Measurements from ENCODE around the gene PC.

Gene PC

DNA sequence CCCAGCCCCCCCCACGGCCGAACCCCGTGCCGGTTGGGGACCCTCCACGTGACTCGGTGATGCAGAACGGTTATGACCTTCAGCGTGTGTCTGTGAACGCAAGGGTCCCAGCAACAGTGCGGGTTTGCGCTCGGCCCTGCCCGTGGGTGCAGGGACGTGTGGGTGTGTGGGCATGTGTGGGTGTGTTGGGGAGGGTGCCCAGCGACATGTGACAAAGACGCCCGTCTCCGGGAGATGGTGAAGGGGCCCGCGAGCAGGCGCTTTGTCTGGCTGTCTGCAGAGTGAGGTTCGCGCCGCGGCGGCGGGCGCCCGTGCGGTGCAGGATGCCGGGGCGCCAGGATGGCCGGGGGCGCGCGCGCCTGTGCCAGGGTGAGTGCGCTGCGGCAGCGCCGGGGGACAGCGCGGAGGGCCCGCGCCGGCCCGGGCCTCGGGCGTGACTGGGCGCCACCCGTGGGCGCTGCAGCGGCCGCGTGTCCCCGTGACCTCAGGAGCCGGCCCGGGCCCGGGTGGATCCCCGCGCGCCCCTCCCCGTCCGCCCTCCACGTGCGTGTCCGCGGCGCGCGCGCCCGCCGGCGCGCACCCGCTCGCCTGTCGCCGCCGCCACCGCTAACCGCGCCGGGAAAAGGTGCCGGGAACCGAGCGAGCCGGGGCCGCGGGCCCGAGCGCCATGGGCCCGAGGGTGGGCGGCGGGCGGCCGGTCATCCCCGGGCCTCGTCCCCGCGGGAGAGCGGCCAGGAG, 101.5 kb downstream of the PC start, which contains the start of gene LRFN4:
Gene LRFN4 (plus strand): TSS at position 569 of the 738 bp plus-strand sequence. CDS start 681 bp downstream, outside the sequence.
- H3K4me1 ChIP-seq (ENCODE audit: insufficient read depth, poor library complexity, severe bottlenecking): no peaks in the 10 kb centered on the region
- peaks cover 24% of the 10 kb centered on the region for H3K36me3 ChIP-seq (ENCODE audit: low read depth)
- TF ChIP-seq, protein P1, sequence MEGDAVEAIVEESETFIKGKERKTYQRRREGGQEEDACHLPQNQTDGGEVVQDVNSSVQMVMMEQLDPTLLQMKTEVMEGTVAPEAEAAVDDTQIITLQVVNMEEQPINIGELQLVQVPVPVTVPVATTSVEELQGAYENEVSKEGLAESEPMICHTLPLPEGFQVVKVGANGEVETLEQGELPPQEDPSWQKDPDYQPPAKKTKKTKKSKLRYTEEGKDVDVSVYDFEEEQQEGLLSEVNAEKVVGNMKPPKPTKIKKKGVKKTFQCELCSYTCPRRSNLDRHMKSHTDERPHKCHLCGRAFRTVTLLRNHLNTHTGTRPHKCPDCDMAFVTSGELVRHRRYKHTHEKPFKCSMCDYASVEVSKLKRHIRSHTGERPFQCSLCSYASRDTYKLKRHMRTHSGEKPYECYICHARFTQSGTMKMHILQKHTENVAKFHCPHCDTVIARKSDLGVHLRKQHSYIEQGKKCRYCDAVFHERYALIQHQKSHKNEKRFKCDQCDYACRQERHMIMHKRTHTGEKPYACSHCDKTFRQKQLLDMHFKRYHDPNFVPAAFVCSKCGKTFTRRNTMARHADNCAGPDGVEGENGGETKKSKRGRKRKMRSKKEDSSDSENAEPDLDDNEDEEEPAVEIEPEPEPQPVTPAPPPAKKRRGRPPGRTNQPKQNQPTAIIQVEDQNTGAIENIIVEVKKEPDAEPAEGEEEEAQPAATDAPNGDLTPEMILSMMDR (IDR thresholded peaks at IDR 0.05; ENCODE audit: poor library complexity, severe bottlenecking): no peak
- peak within 1 kb of the TSS; percentile 90 for H3K4me3 ChIP-seq (ENCODE audit: severe bottlenecking)
- ATAC-seq (ENCODE audit: low read depth): peak; percentile 40
- H3K27me3 ChIP-seq (ENCODE audit: insufficient read depth, poor library complexity, severe bottlenecking): no peaks in the 10 kb centered on the region
- H3K27ac ChIP-seq (ENCODE audit: poor library complexity, severe bottlenecking): peak within 1 kb of the TSS; percentile 91
- peak; percentile 73 for DNase-seq (ENCODE audit: low spot score)
- no peaks in the 10 kb centered on the region for H3K9me3 ChIP-seq (ENCODE audit: severe bottlenecking)

DNA sequence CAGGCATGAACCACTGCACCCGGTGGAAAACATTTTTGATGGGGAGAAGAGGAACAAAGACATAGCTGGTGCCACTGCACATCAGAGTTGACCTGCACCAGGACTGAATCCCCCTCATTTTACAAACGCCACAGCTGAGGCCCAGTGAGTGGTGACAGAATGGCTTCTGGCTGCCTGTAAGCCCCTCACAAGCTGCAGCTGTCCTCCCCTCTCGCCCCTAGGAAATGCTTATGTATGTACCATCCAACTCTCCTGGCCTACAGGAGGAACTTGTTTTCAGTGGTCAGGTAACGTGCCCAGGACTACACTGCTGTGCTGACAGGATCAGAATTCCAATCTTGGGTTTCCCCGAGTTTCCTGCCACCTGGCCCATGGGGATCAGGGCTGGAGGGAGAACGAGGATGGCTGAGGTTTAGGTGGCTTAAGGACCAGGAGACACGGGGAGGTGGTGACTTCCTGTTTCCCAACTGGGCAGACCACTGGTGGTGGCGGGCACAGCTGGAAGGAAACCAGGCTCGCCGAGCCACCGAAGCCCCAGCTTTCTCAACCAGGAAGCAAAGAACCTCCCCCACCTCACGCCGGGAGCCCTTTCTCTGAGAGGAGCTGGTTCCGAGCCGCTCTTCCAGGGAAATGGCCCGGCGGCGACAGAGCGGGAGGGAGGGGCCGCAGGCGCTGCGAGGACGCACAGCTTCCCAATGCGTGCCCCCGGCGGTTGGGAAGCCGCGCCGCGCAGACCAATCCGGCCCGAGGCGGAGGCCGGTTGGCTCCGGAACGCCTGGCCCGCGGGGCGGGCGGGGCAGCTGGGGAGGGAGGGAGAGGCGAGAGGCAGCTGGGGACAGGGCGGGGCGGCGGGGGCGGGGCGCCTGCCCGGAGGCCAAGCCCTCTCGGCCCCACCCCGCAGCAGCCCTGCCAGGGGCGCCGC, 102.3 kb downstream of the PC start:
- TF ChIP-seq, protein P1 (IDR thresholded peaks at IDR 0.05; ENCODE audit: poor library complexity, severe bottlenecking): no peak
- ATAC-seq (ENCODE audit: low read depth) (peak; percentile 76), DNase-seq (ENCODE audit: low spot score) (peak; percentile 92)
- Histone ChIP-seq H3K4me3 (ENCODE audit: severe bottlenecking) (peak overlapping the region; percentile 90), H3K27ac (ENCODE audit: poor library complexity, severe bottlenecking) (peak overlapping the region; percentile 91), H3K9me3 (ENCODE audit: severe bottlenecking) (no peaks in the 10 kb centered on the region), H3K36me3 (ENCODE audit: low read depth) (peaks cover 24% of the 10 kb centered on the region), H3K27me3 (ENCODE audit: insufficient read depth, poor library complexity, severe bottlenecking) (no peaks in the 10 kb centered on the region), H3K4me1 (ENCODE audit: insufficient read depth, poor library complexity, severe bottlenecking) (no peaks in the 10 kb centered on the region)

DNA sequence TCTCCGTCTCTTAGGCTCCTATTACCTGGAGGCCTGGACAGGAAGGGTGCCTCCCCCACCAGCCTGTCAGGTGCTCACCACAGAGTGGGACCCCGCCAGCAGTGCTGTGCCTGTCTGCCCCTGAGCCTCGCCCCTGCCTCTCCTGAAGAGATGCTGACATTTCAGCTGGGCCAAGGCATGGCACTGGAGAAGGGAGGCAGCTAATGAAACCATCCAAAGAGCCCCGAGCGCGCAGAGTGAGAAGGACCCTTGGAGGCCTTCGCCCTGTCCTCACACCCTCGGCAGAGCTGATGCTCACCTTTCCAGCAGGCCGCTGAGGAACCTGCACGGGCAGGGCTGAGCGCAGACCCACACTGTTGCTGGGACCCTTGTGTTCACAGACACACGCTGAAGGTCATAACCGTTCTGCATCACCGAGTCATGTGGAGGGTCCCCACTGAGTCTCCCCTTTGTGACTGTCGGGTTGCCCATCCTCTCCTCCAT, 103.4 kb downstream of the PC start:
- H3K36me3 ChIP-seq (ENCODE audit: low read depth): peaks cover 32% of the 10 kb centered on the region
- ATAC-seq (ENCODE audit: low read depth) (no peak), DNase-seq (ENCODE audit: low spot score) (no peak)
- H3K27me3 ChIP-seq (ENCODE audit: insufficient read depth, poor library complexity, severe bottlenecking): no peaks in the 10 kb centered on the region
- no peaks in the 10 kb centered on the region for H3K9me3 ChIP-seq (ENCODE audit: severe bottlenecking)
- H3K27ac ChIP-seq (ENCODE audit: poor library complexity, severe bottlenecking): no peak overlapping the region
- no peaks in the 10 kb centered on the region for H3K4me1 ChIP-seq (ENCODE audit: insufficient read depth, poor library complexity, severe bottlenecking)
- TF ChIP-seq, protein P1 (IDR thresholded peaks at IDR 0.05; ENCODE audit: poor library complexity, severe bottlenecking): no peak
- no peak overlapping the region for H3K4me3 ChIP-seq (ENCODE audit: severe bottlenecking)

DNA sequence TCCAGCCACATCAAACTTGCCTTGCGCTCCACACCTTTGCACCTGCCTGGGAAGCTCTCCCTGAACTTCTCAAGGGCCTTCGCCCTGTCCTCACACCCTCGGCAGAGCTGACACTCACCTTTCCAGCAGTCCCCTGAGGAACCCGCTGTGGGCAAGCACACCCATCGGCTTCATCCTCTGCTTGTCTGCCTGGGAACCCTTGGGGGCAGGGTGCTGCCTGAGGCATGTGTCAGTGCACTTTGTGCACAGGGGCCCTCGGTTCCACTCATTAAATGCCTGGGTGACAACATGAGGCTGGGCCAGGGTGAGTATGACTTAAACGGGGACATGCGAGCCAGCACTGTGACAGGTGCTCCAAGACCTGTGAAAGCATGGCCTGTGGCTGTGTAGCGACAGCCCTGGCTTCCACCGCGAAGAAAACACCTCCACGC, 103.9 kb downstream of the PC start:
- peaks cover 33% of the 10 kb centered on the region for H3K36me3 ChIP-seq (ENCODE audit: low read depth)
- DNase-seq (ENCODE audit: low spot score) (no peak), ATAC-seq (ENCODE audit: low read depth) (no peak)
- TF ChIP-seq, protein P1 (IDR thresholded peaks at IDR 0.05; ENCODE audit: poor library complexity, severe bottlenecking): no peak
- H3K27ac ChIP-seq (ENCODE audit: poor library complexity, severe bottlenecking): no peak overlapping the region
- no peaks in the 10 kb centered on the region for H3K27me3 ChIP-seq (ENCODE audit: insufficient read depth, poor library complexity, severe bottlenecking)
- H3K4me1 ChIP-seq (ENCODE audit: insufficient read depth, poor library complexity, severe bottlenecking): no peaks in the 10 kb centered on the region
- no peaks in the 10 kb centered on the region for H3K9me3 ChIP-seq (ENCODE audit: severe bottlenecking)
- no peak overlapping the region for H3K4me3 ChIP-seq (ENCODE audit: severe bottlenecking)
